Peyer's patch (tissue), 4 donors: ENCODE data around the gene NTN1.

Source experiments
- POLR2A ChIP-seq, 2 donors: fragments of 450-650 bp; IDR thresholded peaks; one replicate each; pipeline ENCODE4 v1.5.1; 2017; ENCODE audit warnings: antibody characterized with exemption in 2 of 2, mild to moderate bottlenecking in 2 of 2, moderate library complexity in 2 of 2
- TF ChIP-seq, protein P1 (sequence below), 6 experiments: fragments of 450-650 bp in 4 of 6; fragments of 200-600 bp in 2 of 6; sonication (generic) in 1 of 6; IDR thresholded peaks; one replicate each; pipeline ENCODE4 v1.5.1; 2017 to 2019; ENCODE audit warnings: antibody characterized with exemption in 6 of 6, mild to moderate bottlenecking in 3 of 6, moderate library complexity in 1 of 6

- TF ChIP-seq, protein P1, sequence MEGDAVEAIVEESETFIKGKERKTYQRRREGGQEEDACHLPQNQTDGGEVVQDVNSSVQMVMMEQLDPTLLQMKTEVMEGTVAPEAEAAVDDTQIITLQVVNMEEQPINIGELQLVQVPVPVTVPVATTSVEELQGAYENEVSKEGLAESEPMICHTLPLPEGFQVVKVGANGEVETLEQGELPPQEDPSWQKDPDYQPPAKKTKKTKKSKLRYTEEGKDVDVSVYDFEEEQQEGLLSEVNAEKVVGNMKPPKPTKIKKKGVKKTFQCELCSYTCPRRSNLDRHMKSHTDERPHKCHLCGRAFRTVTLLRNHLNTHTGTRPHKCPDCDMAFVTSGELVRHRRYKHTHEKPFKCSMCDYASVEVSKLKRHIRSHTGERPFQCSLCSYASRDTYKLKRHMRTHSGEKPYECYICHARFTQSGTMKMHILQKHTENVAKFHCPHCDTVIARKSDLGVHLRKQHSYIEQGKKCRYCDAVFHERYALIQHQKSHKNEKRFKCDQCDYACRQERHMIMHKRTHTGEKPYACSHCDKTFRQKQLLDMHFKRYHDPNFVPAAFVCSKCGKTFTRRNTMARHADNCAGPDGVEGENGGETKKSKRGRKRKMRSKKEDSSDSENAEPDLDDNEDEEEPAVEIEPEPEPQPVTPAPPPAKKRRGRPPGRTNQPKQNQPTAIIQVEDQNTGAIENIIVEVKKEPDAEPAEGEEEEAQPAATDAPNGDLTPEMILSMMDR (IDR thresholded peaks at IDR 0.05): no peak
- TF ChIP-seq POLR2A (IDR thresholded peaks at IDR 0.05): no peak
These were observed 106.0 kb downstream of the NTN1 start for GRCh38 chr17:9127340-9127739.
